HepG2 (cell line): Measurements from ENCODE around the gene OAF. TPM values are rescaled to one million over a fixed set of nuclear protein-coding genes. Genes with fewer than 3 reads are reported as not detected.

ENCODE experiments used
- ATAC-seq: fragments of 200-7000 bp; cut with Tn5 transposase; 3 replicates; pipeline ENCODE4 v1.9.1; 2020; ENCODE audit warnings: mild to moderate bottlenecking, moderate library complexity
- BruUV-seq: library from RNA; stranded (reverse); fragments of 400-500 nt; replicated peaks from 2 replicates; lab custom pipeline; 2021; lab: Mats Ljungman, UMichigan
- CTCF ChIA-PET: fragments of 300-600 bp; formaldehyde crosslinking; extraction: SDS; loops from one replicate; lab custom pipeline; 2021; ENCODE audit warnings: low total read pairs, inconsistent platforms, low intra/inter-chr PET ratio; lab: Yijun Ruan, JAX
- POLR2A ChIA-PET: fragments of 350-600 bp; sonication (Branson Sonifier 250); formaldehyde crosslinking; loops from one replicate; lab custom pipeline; 2020; ENCODE audit warnings: antibody characterized with exemption, inconsistent platforms; lab: Yijun Ruan, JAX
- DNase-seq: peaks from one replicate; pipeline ENCODE4 v3.0.0-alpha.2; 2015; ENCODE audit warnings: low spot score
- FAIRE-seq: peaks from 3 replicates; lab custom pipeline; 2011; peaks lifted over from hg19 to GRCh38; lab: Jason Lieb, UNC
- H2AFZ ChIP-seq: one replicate; pipeline ENCODE4 v1.6.1; 2011; ENCODE audit warnings: low read length, inconsistent platforms
- H3K27ac ChIP-seq: fragments of 300-600 bp; 3 replicates; pipeline ENCODE4 v1.8.0; 2011; ENCODE audit warnings: mixed run types, mild to moderate bottlenecking, mixed read lengths, low read length, inconsistent platforms; ENCODE audit not compliant: insufficient read depth; ENCODE audit errors: extremely low read length
- H3K27me3 ChIP-seq, 2 experiments: fragments of 200-600 bp in 1 of 2; 2 replicates in 1 of 2; 3 replicates in 1 of 2; pipeline versions ENCODE4 v1.6.0 to v1.8.0; 2011; ENCODE audit warnings: low read length in 2 of 2, mild to moderate bottlenecking in 2 of 2, moderate library complexity in 2 of 2, inconsistent platforms in 1 of 2; ENCODE audit not compliant: insufficient read depth in 2 of 2, control insufficient read depth in 1 of 2
- H3K36me3 ChIP-seq, 2 experiments: fragments of 200-600 bp in 1 of 2; replicated peaks in 1 of 2; 2 replicates in 1 of 2; 3 replicates in 1 of 2; pipeline versions ENCODE4 v1.5.1 to v1.8.0; 2011; ENCODE audit warnings: low read length in 2 of 2, inconsistent platforms in 1 of 2; ENCODE audit not compliant: insufficient read depth in 2 of 2, control insufficient read depth in 1 of 2
- H3K4me1 ChIP-seq: 2 replicates; pipeline ENCODE4 v1.5.1; 2012; ENCODE audit warnings: low read length, inconsistent platforms; ENCODE audit not compliant: insufficient read depth
- H3K4me2 ChIP-seq: 2 replicates; pipeline ENCODE4 v1.6.0; 2011; ENCODE audit warnings: low read depth, low read length, inconsistent platforms
- H3K4me3 ChIP-seq, 3 experiments: fragments of 200-600 bp in 1 of 3; sonication (generic), shearing (Covaris generic) in 1 of 3; replicated peaks in 1 of 3; 2 replicates each; pipeline ENCODE4 v1.5.1; 2011 to 2016; ENCODE audit warnings: low read length in 3 of 3, inconsistent platforms in 2 of 3, low read depth in 2 of 3, mild to moderate bottlenecking in 2 of 3, control low read depth in 1 of 3, mixed read lengths in 1 of 3; ENCODE audit not compliant: insufficient read depth in 1 of 3
- H3K79me2 ChIP-seq: one replicate; pipeline ENCODE4 v1.6.1; 2011; ENCODE audit warnings: low read length, inconsistent platforms; ENCODE audit not compliant: insufficient read depth
- H3K9ac ChIP-seq: 2 replicates; pipeline ENCODE4 v1.6.0; 2011; ENCODE audit warnings: mild to moderate bottlenecking, low read depth, low read length, inconsistent platforms; ENCODE audit not compliant: insufficient read depth
- H3K9me3 ChIP-seq: 2 replicates; pipeline ENCODE4 v1.5.1; 2012; ENCODE audit warnings: mild to moderate bottlenecking, low read length
- H4K20me1 ChIP-seq: 2 replicates; pipeline ENCODE4 v1.6.0; 2011; ENCODE audit warnings: inconsistent platforms, mild to moderate bottlenecking, low read length, moderate library complexity; ENCODE audit not compliant: insufficient read depth
- ERF ChIP-seq: IDR thresholded peaks from 2 replicates; pipeline ENCODE4 v1.6.1; 2018; ENCODE audit warnings: missing biosample characterization, missing genetic modification reagents
- GRHL1 ChIP-seq: sonication (generic); formaldehyde crosslinking; conservative IDR thresholded peaks from 2 replicates; pipeline ENCODE4 v1.8.0; 2022; ENCODE audit warnings: missing genetic modification reagents
- HMGXB4 ChIP-seq, 2 experiments: sonication (generic) in 1 of 2; formaldehyde crosslinking in 1 of 2; IDR thresholded peaks; 2 replicates each; pipeline versions ENCODE4 v1.4.0 to v1.6.1; 2018 to 2020; ENCODE audit warnings: missing genetic modification reagents in 2 of 2, borderline replicate concordance in 1 of 2, low read depth in 1 of 2, mild to moderate bottlenecking in 1 of 2, missing biosample characterization in 1 of 2
- HOXD1 ChIP-seq: sonication (generic); formaldehyde crosslinking; IDR thresholded peaks from 2 replicates; pipeline ENCODE4 v1.5.0; 2020; ENCODE audit warnings: missing genetic modification reagents
- IRF9 ChIP-seq: sonication (generic); formaldehyde crosslinking; IDR thresholded peaks from 2 replicates; pipeline ENCODE4 v1.8.0; 2022; ENCODE audit warnings: missing genetic modification reagents, mild to moderate bottlenecking, borderline replicate concordance
- ZNF468 ChIP-seq: sonication (generic); formaldehyde crosslinking; IDR thresholded peaks from 2 replicates; pipeline ENCODE4 v1.8.0; 2022; ENCODE audit warnings: mild to moderate bottlenecking, moderate library complexity, missing genetic modification reagents
- ZNF850 ChIP-seq: sonication (generic); formaldehyde crosslinking; conservative IDR thresholded peaks from 2 replicates; pipeline ENCODE4 v1.9.0; 2021; ENCODE audit warnings: mild to moderate bottlenecking, missing genetic modification reagents
- ZSCAN22 ChIP-seq: sonication (generic); formaldehyde crosslinking; IDR thresholded peaks from 2 replicates; pipeline ENCODE4 v1.4.0; 2020; ENCODE audit warnings: mild to moderate bottlenecking, missing genetic modification reagents
- ZSCAN31 ChIP-seq: sonication (generic); formaldehyde crosslinking; IDR thresholded peaks from 2 replicates; pipeline ENCODE4 v1.5.0; 2020; ENCODE audit warnings: low read depth, mild to moderate bottlenecking, missing genetic modification reagents
- WGBS: methylation state at CpG from one replicate; pipeline ENCODE4 v1.1.6; 2017; ENCODE audit warnings: low lambda C conversion rate; 5-methylcytosine and 5-hydroxymethylcytosine counted together
- in situ Hi-C: cut with HindIII; loops from 2 replicates; pipeline ENCODE4 v1.10.0; 2017; ENCODE audit warnings: low pct_unique_long_range_greater_than_20kb; ENCODE audit not compliant: extremely low pct_ligation_motif_present
- intact Hi-C: fragments of 100-400 bp; cut with micrococcal nuclease; formaldehyde crosslinking; loops from one replicate; pipeline ENCODE4 v1.10.0; 2022; ENCODE audit not compliant: unreplicated experiment
- polyA plus RNA-seq, 8 experiments: library from polyadenylated mRNA; depleted of rRNA in 3 of 8; stranded (reverse) in 7 of 8; unstranded in 1 of 8; fragments of >200 nt; fragmentation: Illumina TruSeq in 4 of 8; extraction: Trizol in 4 of 8; gene quantifications; 2 replicates each; pipeline versions ENCODE4 v1.2.1 to v1.2.3, GENCODE V29; 2011 to 2016; ENCODE audit warnings: low read depth in 4 of 8, missing spikeins in 1 of 8, mixed read lengths in 1 of 8; ENCODE audit not compliant: insufficient read depth in 1 of 8
- total RNA-seq, 5 experiments: library from RNA; depleted of rRNA; stranded (reverse); fragments of >200 nt; fragmentation: Illumina TruSeq; extraction: Trizol; gene quantifications; 2 replicates each; pipeline ENCODE4 v1.2.3, GENCODE V29; 2016; ENCODE audit warnings: low read depth in 1 of 5

Gene OAF
- total and polyA plus RNA-seq, 2 of the 13 experiments (the other 11 are each of a cell fraction or from before 2014, with no cell fraction given): 63.7 to 94.6 TPM

- H3K9me3 ChIP-seq: no peaks in the 10 kb centered on the region
- H3K27me3 ChIP-seq: peaks cover 15 to 75% of the 10 kb centered on the region in 2 experiments
- POLR2A ChIA-PET: no interaction called here
- BruUV-seq: no TSS peak
- no peak overlapping the region for H3K4me2 ChIP-seq
- ATAC-seq (no peak), FAIRE-seq (no peak)
- H2AFZ ChIP-seq: no peak overlapping the region
- H3K4me3 ChIP-seq: no peak overlapping the region
- no peaks in the 10 kb centered on the region for H3K36me3 ChIP-seq
- 36% methylated on average over 2 of the region's 2 CpGs for WGBS
- no peak for TF ChIP-seq IRF9 (CRISPR knock-in tag)
- no peak for TF ChIP-seq ZSCAN22 (CRISPR knock-in tag)
- TF ChIP-seq ZNF468 (CRISPR knock-in tag): no peak
- TF ChIP-seq GRHL1 (CRISPR knock-in tag): no peak
- TF ChIP-seq HMGXB4 (CRISPR knock-in tag; IDR thresholded peaks at IDR 0.05; ENCODE audit: borderline replicate concordance in 1 of 2, low read depth in 1 of 2): no peak
- TF ChIP-seq HOXD1 (CRISPR knock-in tag): no peak
- TF ChIP-seq ZSCAN31 (CRISPR knock-in tag): no peak
- no peak for TF ChIP-seq ZNF850 (CRISPR knock-in tag)
- no peak for TF ChIP-seq ERF (CRISPR knock-in tag)
- TF ChIP-seq, all 625 proteins: peak for 0
- Histone ChIP-seq H4K20me1 (no peaks in the 10 kb centered on the region), H3K79me2 (no peaks in the 10 kb centered on the region), H3K27ac (no peak overlapping the region), H3K9ac (no peak overlapping the region), H3K4me1 (no peaks in the 10 kb centered on the region)
- intact Hi-C loops (no loop called here), in situ Hi-C loops (no loop called here)
- no peak for DNase-seq
- CTCF ChIA-PET: no interaction called here
These were observed 30.0 kb downstream of the OAF start for GRCh38 chr11:120240866-120241265.
